GM12878 (cell line): ENCODE measurements around the gene SLC35B4. TPM values are rescaled to one million over a fixed set of nuclear protein-coding genes. Genes with fewer than 3 reads are reported as not detected.

Source experiments
- ATAC-seq: fragments of 200-7000 bp; cut with Tn5 transposase; 3 replicates; pipeline ENCODE4 v1.9.1; 2020; ENCODE audit warnings: mild to moderate bottlenecking, moderate library complexity
- BruUV-seq: library from RNA; stranded (reverse); fragments of 400-500 nt; replicated peaks from 2 replicates; lab custom pipeline; 2021; lab: Mats Ljungman, UMichigan
- CTCF ChIA-PET: fragments of 300-600 bp; sonication (Branson Sonifier 250); formaldehyde crosslinking; extraction: SDS; loops from one replicate; lab custom pipeline; 2021; ENCODE audit warnings: inconsistent platforms; lab: Yijun Ruan, JAX
- POLR2A ChIA-PET: fragments of 350-600 bp; formaldehyde crosslinking; extraction: SDS; loops from one replicate; lab custom pipeline; 2021; ENCODE audit warnings: inconsistent platforms; lab: Charles Lee
- RAD21 ChIA-PET: fragments of 300-600 bp; sonication (Branson Sonifier 250); formaldehyde crosslinking; loops from one replicate; lab custom pipeline; 2023; ENCODE audit warnings: antibody characterized with exemption; ENCODE audit not compliant: unreplicated experiment; lab: Charles Lee
- SMC1A ChIA-PET: fragments of 300-600 bp; sonication (Branson Sonifier 250); formaldehyde crosslinking; loops from one replicate; lab custom pipeline; 2023; ENCODE audit not compliant: unreplicated experiment, uncharacterized antibody; lab: Charles Lee
- DNase-seq: peaks from one replicate; pipeline ENCODE4 v3.0.0-alpha.2; 2011; ENCODE audit warnings: low read depth, low spot score
- FAIRE-seq: peaks from 3 replicates; lab custom pipeline; 2011; peaks lifted over from hg19 to GRCh38; lab: Jason Lieb, UNC
- H2AFZ ChIP-seq: 2 replicates; pipeline ENCODE4 v1.6.0; 2011; ENCODE audit warnings: low read depth, low read length, control low read depth; ENCODE audit not compliant: control insufficient read depth
- H3K27ac ChIP-seq: 2 replicates; pipeline ENCODE4 v1.5.1; 2011; ENCODE audit warnings: control low read depth; ENCODE audit not compliant: control insufficient read depth, insufficient read depth
- H3K27me3 ChIP-seq, 2 experiments: replicated peaks in 1 of 2; 2 replicates each; pipeline versions ENCODE4 v1.6.0 to v1.6.1; 2011; ENCODE audit warnings: low read length in 1 of 2; ENCODE audit not compliant: control insufficient read depth in 2 of 2, insufficient read depth in 2 of 2
- H3K36me3 ChIP-seq, 2 experiments: 2 replicates each; pipeline ENCODE4 v1.5.1; 2011; ENCODE audit warnings: low read length in 1 of 2; ENCODE audit not compliant: control insufficient read depth in 2 of 2, insufficient read depth in 2 of 2
- H3K4me1 ChIP-seq: 2 replicates; pipeline ENCODE4 v1.6.1; 2011; ENCODE audit warnings: mild to moderate bottlenecking, low read length, moderate library complexity, mixed read lengths; ENCODE audit not compliant: control insufficient read depth, insufficient read depth
- H3K4me2 ChIP-seq: 2 replicates; pipeline ENCODE4 v1.6.0; 2011; ENCODE audit warnings: control low read depth; ENCODE audit not compliant: control insufficient read depth, insufficient read depth
- H3K4me3 ChIP-seq: fragments of 200-600 bp; sonication (generic); 2 replicates; pipeline ENCODE4 v1.5.1; 2016
- H3K79me2 ChIP-seq: 2 replicates; pipeline ENCODE4 v1.6.0; 2011; ENCODE audit warnings: low read length; ENCODE audit not compliant: control insufficient read depth, insufficient read depth
- H3K9ac ChIP-seq: 2 replicates; pipeline ENCODE4 v1.8.0; 2011; ENCODE audit warnings: low read length, control low read depth, mixed read lengths; ENCODE audit not compliant: control insufficient read depth, insufficient read depth
- H3K9me3 ChIP-seq: replicated peaks from 3 replicates; pipeline ENCODE4 v1.5.1; 2011; ENCODE audit warnings: mild to moderate bottlenecking, low read length; ENCODE audit not compliant: control insufficient read depth, insufficient read depth
- H4K20me1 ChIP-seq: 2 replicates; pipeline ENCODE4 v1.6.0; 2011; ENCODE audit not compliant: control insufficient read depth, insufficient read depth
- CBX3 ChIP-seq: fragments of 200-600 bp; sonication (generic); IDR thresholded peaks from 2 replicates; pipeline ENCODE4 v1.6.1; 2016; ENCODE audit warnings: low read depth, borderline replicate concordance
- CREB1 ChIP-seq: IDR thresholded peaks from 2 replicates; pipeline ENCODE4 v1.6.1; 2012; ENCODE audit warnings: low read depth, mild to moderate bottlenecking, inconsistent platforms
- CUX1 ChIP-seq: IDR thresholded peaks from 2 replicates; pipeline ENCODE4 v1.6.1; 2012; ENCODE audit warnings: improper control_type of control experiment, low read depth, low read length; ENCODE audit not compliant: insufficient replicate concordance
- MYC ChIP-seq: IDR thresholded peaks from 2 replicates; pipeline ENCODE4 v1.6.1; 2011; ENCODE audit warnings: mild to moderate bottlenecking, low read length, moderate library complexity, inconsistent platforms; ENCODE audit not compliant: insufficient read depth, insufficient replicate concordance, insufficient read length, severe bottlenecking
- NFXL1 ChIP-seq: fragments of 450-650 bp; IDR thresholded peaks from 2 replicates; pipeline ENCODE4 v1.6.1; 2017; ENCODE audit warnings: antibody characterized with exemption, mild to moderate bottlenecking, borderline replicate concordance
- PML ChIP-seq: IDR thresholded peaks from 2 replicates; pipeline ENCODE4 v1.6.1; 2012; ENCODE audit warnings: low read length, inconsistent platforms
- POU2F2 ChIP-seq: IDR thresholded peaks from 3 replicates; pipeline ENCODE4 v1.6.1; 2011; ENCODE audit warnings: low read depth, mild to moderate bottlenecking, low read length, borderline replicate concordance
- SPI1 ChIP-seq: IDR thresholded peaks from 2 replicates; pipeline ENCODE4 v1.6.1; 2011; ENCODE audit warnings: low read depth, mild to moderate bottlenecking, low read length, moderate library complexity, borderline replicate concordance; ENCODE audit not compliant: insufficient read depth
- ZNF24 ChIP-seq: fragments of 450-650 bp; IDR thresholded peaks from 2 replicates; pipeline ENCODE4 v1.6.1; 2017; ENCODE audit warnings: antibody characterized with exemption, mild to moderate bottlenecking
- WGBS: methylation state at CpG from one replicate; pipeline ENCODE4 v1.1.6; 2016; ENCODE audit warnings: low lambda C conversion rate; ENCODE audit not compliant: insufficient replicate concordance, insufficient coverage; ENCODE audit errors: missing lambda C conversion rate; 5-methylcytosine and 5-hydroxymethylcytosine counted together
- in situ Hi-C: fragments of 300-500 bp; cut with MboI; formaldehyde crosslinking; loops from 9 replicates; pipeline ENCODE4 v1.14.3; 2018; ENCODE audit warnings: mixed read lengths
- intact Hi-C: fragments of 100-400 bp; cut with micrococcal nuclease; formaldehyde crosslinking; loops from one replicate; pipeline ENCODE4 v1.14.2; 2022; ENCODE audit not compliant: unreplicated experiment
- polyA plus RNA-seq, 11 experiments: library from polyadenylated mRNA; depleted of rRNA in 4 of 11; unstranded in 6 of 11; stranded (reverse) in 5 of 11; fragments of >200 nt; fragmentation: Nextera tagmentation in 4 of 11; fragmentation: Illumina TruSeq in 1 of 11; extraction: Ambion mirVana in 4 of 11; extraction: Trizol in 1 of 11; gene quantifications; 1 replicate in 1 of 11; 2 replicates in 10 of 11; pipeline versions ENCODE4 v1.2.1 to v1.2.3, GENCODE V29; 2011 to 2016; ENCODE audit warnings: inconsistent platforms in 2 of 11, missing spikeins in 2 of 11, low read depth in 1 of 11
- total RNA-seq, 4 experiments: library from RNA; depleted of rRNA in 3 of 4; stranded (reverse); fragments of >200 nt in 3 of 4; fragmentation: Illumina TruSeq in 1 of 4; extraction: Trizol in 1 of 4; gene quantifications; 2 replicates each; pipeline versions ENCODE4 v1.2.1 to v1.2.3, GENCODE V29; 2013 to 2021
- TF ChIP-seq, protein P1 (sequence below): fragments of 450-650 bp; IDR thresholded peaks from 2 replicates; pipeline ENCODE4 v1.6.1; 2016; ENCODE audit warnings: mild to moderate bottlenecking, moderate library complexity, borderline replicate concordance
- TF ChIP-seq, protein P2 (sequence below): IDR thresholded peaks from 2 replicates; pipeline ENCODE4 v1.6.1; 2011; ENCODE audit warnings: low read depth, mild to moderate bottlenecking, low read length, moderate library complexity, borderline replicate concordance; ENCODE audit errors: extremely low read depth

SLC35B4 gene
- total and polyA plus RNA-seq, 10 of the 15 experiments (the other 5 are each of a cell fraction or from before 2014, with no cell fraction given), result 3.6 to 23.9 (median 14.0) TPM

DNA sequence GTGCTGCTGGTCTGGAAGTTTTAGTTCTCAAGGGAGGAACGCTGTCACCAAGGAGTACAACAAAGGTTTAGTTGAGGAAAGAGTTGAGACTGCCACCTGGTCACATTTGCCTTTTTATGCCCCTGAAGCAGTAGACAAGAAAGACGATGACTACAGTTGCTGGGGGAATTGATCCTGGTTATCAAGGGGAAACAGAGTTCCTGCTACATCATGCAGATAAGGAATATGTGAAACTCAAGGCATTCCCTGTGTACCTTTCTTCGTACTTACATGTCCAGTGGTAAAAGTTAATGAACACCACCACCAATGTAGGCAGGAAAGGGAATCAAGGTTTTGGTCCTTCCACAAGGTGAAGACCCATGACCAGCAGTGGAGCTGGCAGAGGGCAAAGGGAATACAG lies 31.8 kb downstream of the SLC35B4 start:
- no peak for ATAC-seq
- no peak for DNase-seq
- no peak overlapping the region for H2AFZ ChIP-seq
- H3K4me2 ChIP-seq, result no peak overlapping the region
- no peaks in the 10 kb centered on the region for H3K9me3 ChIP-seq
- no peaks in the 10 kb centered on the region for H3K79me2 ChIP-seq
- no peak overlapping the region for H3K27ac ChIP-seq
- no peaks in the 10 kb centered on the region for H3K36me3 ChIP-seq
- 48% methylated on average over 3 of the region's 3 CpGs for WGBS
- in situ Hi-C loops, result no loop called here
- ChIA-PET RAD21 (no interaction called here), SMC1A (no interaction called here), POLR2A (no interaction called here), CTCF (no interaction called here)
- H3K27me3 ChIP-seq, result no peaks in the 10 kb centered on the region
- TF ChIP-seq CREB1 (no peak), ZNF24 (no peak), NFXL1 (no peak), CBX3 (no peak), CUX1 (no peak), MYC (no peak), PML (no peak), POU2F2 (no peak), SPI1 (no peak)
- TF ChIP-seq, protein P1, sequence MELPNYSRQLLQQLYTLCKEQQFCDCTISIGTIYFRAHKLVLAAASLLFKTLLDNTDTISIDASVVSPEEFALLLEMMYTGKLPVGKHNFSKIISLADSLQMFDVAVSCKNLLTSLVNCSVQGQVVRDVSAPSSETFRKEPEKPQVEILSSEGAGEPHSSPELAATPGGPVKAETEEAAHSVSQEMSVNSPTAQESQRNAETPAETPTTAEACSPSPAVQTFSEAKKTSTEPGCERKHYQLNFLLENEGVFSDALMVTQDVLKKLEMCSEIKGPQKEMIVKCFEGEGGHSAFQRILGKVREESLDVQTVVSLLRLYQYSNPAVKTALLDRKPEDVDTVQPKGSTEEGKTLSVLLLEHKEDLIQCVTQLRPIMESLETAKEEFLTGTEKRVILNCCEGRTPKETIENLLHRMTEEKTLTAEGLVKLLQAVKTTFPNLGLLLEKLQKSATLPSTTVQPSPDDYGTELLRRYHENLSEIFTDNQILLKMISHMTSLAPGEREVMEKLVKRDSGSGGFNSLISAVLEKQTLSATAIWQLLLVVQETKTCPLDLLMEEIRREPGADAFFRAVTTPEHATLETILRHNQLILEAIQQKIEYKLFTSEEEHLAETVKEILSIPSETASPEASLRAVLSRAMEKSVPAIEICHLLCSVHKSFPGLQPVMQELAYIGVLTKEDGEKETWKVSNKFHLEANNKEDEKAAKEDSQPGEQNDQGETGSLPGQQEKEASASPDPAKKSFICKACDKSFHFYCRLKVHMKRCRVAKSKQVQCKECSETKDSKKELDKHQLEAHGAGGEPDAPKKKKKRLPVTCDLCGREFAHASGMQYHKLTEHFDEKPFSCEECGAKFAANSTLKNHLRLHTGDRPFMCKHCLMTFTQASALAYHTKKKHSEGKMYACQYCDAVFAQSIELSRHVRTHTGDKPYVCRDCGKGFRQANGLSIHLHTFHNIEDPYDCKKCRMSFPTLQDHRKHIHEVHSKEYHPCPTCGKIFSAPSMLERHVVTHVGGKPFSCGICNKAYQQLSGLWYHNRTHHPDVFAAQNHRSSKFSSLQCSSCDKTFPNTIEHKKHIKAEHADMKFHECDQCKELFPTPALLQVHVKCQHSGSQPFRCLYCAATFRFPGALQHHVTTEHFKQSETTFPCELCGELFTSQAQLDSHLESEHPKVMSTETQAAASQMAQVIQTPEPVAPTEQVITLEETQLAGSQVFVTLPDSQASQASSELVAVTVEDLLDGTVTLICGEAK, result no peak
- TF ChIP-seq, protein P2, sequence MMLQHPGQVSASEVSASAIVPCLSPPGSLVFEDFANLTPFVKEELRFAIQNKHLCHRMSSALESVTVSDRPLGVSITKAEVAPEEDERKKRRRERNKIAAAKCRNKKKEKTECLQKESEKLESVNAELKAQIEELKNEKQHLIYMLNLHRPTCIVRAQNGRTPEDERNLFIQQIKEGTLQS, result no peak
- intact Hi-C loops, result no loop called here
- FAIRE-seq, result no peak
- H3K4me1 ChIP-seq, result no peaks in the 10 kb centered on the region
- H3K9ac ChIP-seq, result no peak overlapping the region
- no peaks in the 10 kb centered on the region for H4K20me1 ChIP-seq
- no peak overlapping the region for H3K4me3 ChIP-seq
- BruUV-seq, result no TSS peak
